ENCODE data around the gene MCM9.

Gene MCM9

GRCh38 chr6:118935331-118935668, 341 bp upstream of the MCM9 start:
- peak overlapping the region; percentile 70 for H3K4me3 ChIP-seq (ENCODE audit: low read length)
- no peak for DNase-seq (ENCODE audit: low read depth, low spot score)

GRCh38 chr6:118933855-118934460, 1.0 kb downstream of the MCM9 start:
- H3K4me3 ChIP-seq (ENCODE audit: low read length) = peak overlapping the region; percentile 70
- DNase-seq (ENCODE audit: low read depth, low spot score) = no peak

- H3K4me3 ChIP-seq (ENCODE audit: low read length) = no peak overlapping the region
- no peak for DNase-seq (ENCODE audit: low read depth, low spot score)
Observed at GRCh38 chr6:118932421-118932820, 2.5 kb downstream of the MCM9 start.

GRCh38 chr6:118931436-118931835, 3.5 kb downstream of the MCM9 start:
- H3K4me3 ChIP-seq (ENCODE audit: low read length) = no peak overlapping the region
- DNase-seq (ENCODE audit: low read depth, low spot score) = no peak

GRCh38 chr6:118930680-118931079, 4.3 kb downstream of the MCM9 start:
- H3K4me3 ChIP-seq (ENCODE audit: low read length) = no peak overlapping the region
- no peak for DNase-seq (ENCODE audit: low read depth, low spot score)

- no peak for DNase-seq (ENCODE audit: low read depth, low spot score)
- no peak overlapping the region for H3K4me3 ChIP-seq (ENCODE audit: low read length)
Observed at GRCh38 chr6:118923035-118923434, 11.9 kb downstream of the MCM9 start.

- DNase-seq (ENCODE audit: low read depth, low spot score) = no peak
- H3K4me3 ChIP-seq (ENCODE audit: low read length) = no peak overlapping the region
Observed at GRCh38 chr6:118921084-118921483, 13.9 kb downstream of the MCM9 start.

- DNase-seq (ENCODE audit: low read depth, low spot score) = no peak
- no peak overlapping the region for H3K4me3 ChIP-seq (ENCODE audit: low read length)
Observed at GRCh38 chr6:118918329-118918725, 16.6 kb downstream of the MCM9 start.

- no peak overlapping the region for H3K4me3 ChIP-seq (ENCODE audit: low read length)
- no peak for DNase-seq (ENCODE audit: low read depth, low spot score)
Observed at GRCh38 chr6:118917546-118918328, 17.2 kb downstream of the MCM9 start.

GRCh38 chr6:118914598-118914997, 20.4 kb downstream of the MCM9 start:
- H3K4me3 ChIP-seq (ENCODE audit: low read length) = no peak overlapping the region
- DNase-seq (ENCODE audit: low read depth, low spot score) = no peak

GRCh38 chr6:118913161-118913560, 21.8 kb downstream of the MCM9 start:
- DNase-seq (ENCODE audit: low read depth, low spot score) = no peak

GRCh38 chr6:118912646-118913045, 22.3 kb downstream of the MCM9 start:
- no peak for DNase-seq (ENCODE audit: low read depth, low spot score)
- H3K4me3 ChIP-seq (ENCODE audit: low read length) = no peak overlapping the region

More at GRCh38 chr6:118913161-118913560, 21.8 kb downstream of the MCM9 start:
- H3K4me3 ChIP-seq (ENCODE audit: low read length) = no peak overlapping the region

- no peak for DNase-seq (ENCODE audit: low read depth, low spot score)
- no peak overlapping the region for H3K4me3 ChIP-seq (ENCODE audit: low read length)
Observed at GRCh38 chr6:118908441-118908840, 26.5 kb downstream of the MCM9 start.

- no peak overlapping the region for H3K4me3 ChIP-seq (ENCODE audit: low read length)
- no peak for DNase-seq (ENCODE audit: low read depth, low spot score)
Observed at GRCh38 chr6:118905851-118906250, 29.1 kb downstream of the MCM9 start.

GRCh38 chr6:118905084-118905483, 29.9 kb downstream of the MCM9 start:
- no peak overlapping the region for H3K4me3 ChIP-seq (ENCODE audit: low read length)
- no peak for DNase-seq (ENCODE audit: low read depth, low spot score)

- H3K4me3 ChIP-seq (ENCODE audit: low read length) = no peak overlapping the region
- DNase-seq (ENCODE audit: low read depth, low spot score) = no peak
Observed at GRCh38 chr6:118903691-118904090, 31.3 kb downstream of the MCM9 start.

- DNase-seq (ENCODE audit: low read depth, low spot score) = no peak
- H3K4me3 ChIP-seq (ENCODE audit: low read length) = no peak overlapping the region
Observed at GRCh38 chr6:118903138-118903537, 31.8 kb downstream of the MCM9 start.

GRCh38 chr6:118902726-118903125, 32.2 kb downstream of the MCM9 start:
- no peak overlapping the region for H3K4me3 ChIP-seq (ENCODE audit: low read length)

GRCh38 chr6:118899948-118900347, 35.0 kb downstream of the MCM9 start:
- no peak for DNase-seq (ENCODE audit: low read depth, low spot score)
- no peak overlapping the region for H3K4me3 ChIP-seq (ENCODE audit: low read length)

More at GRCh38 chr6:118902726-118903125, 32.2 kb downstream of the MCM9 start:
- DNase-seq (ENCODE audit: low read depth, low spot score) = no peak

- H3K4me3 ChIP-seq (ENCODE audit: low read length) = no peak overlapping the region
- no peak for DNase-seq (ENCODE audit: low read depth, low spot score)
Observed at GRCh38 chr6:118897386-118897785, 37.6 kb downstream of the MCM9 start.

All from Jurkat, Clone E6-1 (cell line).